HEK293 (cell line): ENCODE measurements around the gene UTP4.

ENCODE experiments used
- GLI4 ChIP-seq: fragments of 450-650 bp; formaldehyde crosslinking; IDR thresholded peaks from 2 replicates; pipeline ENCODE4 v1.5.1; 2016; ENCODE audit warnings: missing biosample characterization, missing genetic modification characterization
- ZBTB8A ChIP-seq: fragments of 450-650 bp; formaldehyde crosslinking; IDR thresholded peaks from 2 replicates; pipeline ENCODE4 v1.5.1; 2016; ENCODE audit warnings: missing biosample characterization, missing genetic modification characterization
- ZNF155 ChIP-seq: fragments of 450-650 bp; formaldehyde crosslinking; IDR thresholded peaks from 2 replicates; pipeline ENCODE4 v1.5.1; 2016; ENCODE audit warnings: missing biosample characterization, missing genetic modification characterization
- ZNF23 ChIP-seq: fragments of 450-650 bp; formaldehyde crosslinking; IDR thresholded peaks from 2 replicates; pipeline ENCODE4 v1.5.1; 2016; ENCODE audit warnings: missing biosample characterization, missing genetic modification characterization, borderline replicate concordance
- ZNF274 ChIP-seq, 2 experiments: fragments of 200-500 bp in 1 of 2; fragments of 450-650 bp in 1 of 2; sonication (Bioruptor generic) in 1 of 2; formaldehyde crosslinking in 1 of 2; IDR thresholded peaks; 2 replicates each; pipeline versions ENCODE4 v1.5.1 to v1.6.1; 2014 to 2016; ENCODE audit warnings: borderline replicate concordance in 1 of 2, inconsistent platforms in 1 of 2, low read length in 1 of 2, missing biosample characterization in 1 of 2, missing genetic modification characterization in 1 of 2
- ZNF629 ChIP-seq: fragments of 450-650 bp; formaldehyde crosslinking; IDR thresholded peaks from 2 replicates; pipeline ENCODE4 v1.5.1; 2017; ENCODE audit warnings: missing biosample characterization, missing genetic modification characterization
- ZNF658 ChIP-seq: fragments of 450-650 bp; formaldehyde crosslinking; IDR thresholded peaks from 2 replicates; pipeline ENCODE4; 2016; ENCODE audit warnings: missing biosample characterization, missing genetic modification characterization
- ZSCAN16 ChIP-seq: fragments of 450-650 bp; formaldehyde crosslinking; IDR thresholded peaks from 2 replicates; pipeline ENCODE4 v1.5.1; 2016; ENCODE audit warnings: missing biosample characterization, missing genetic modification characterization
- ZSCAN23 ChIP-seq: fragments of 450-650 bp; formaldehyde crosslinking; IDR thresholded peaks from 2 replicates; pipeline ENCODE4 v1.5.1; 2016; ENCODE audit warnings: missing biosample characterization, missing genetic modification characterization
- TF ChIP-seq, protein P1 (sequence below): fragments of 450-650 bp; formaldehyde crosslinking; IDR thresholded peaks from 2 replicates; pipeline ENCODE4 v1.5.1; 2016; ENCODE audit warnings: missing biosample characterization, missing genetic modification characterization
- TF ChIP-seq, protein P2 (sequence below): fragments of 450-650 bp; formaldehyde crosslinking; IDR thresholded peaks from 2 replicates; pipeline ENCODE4 v1.5.1; 2016; ENCODE audit warnings: missing biosample characterization, missing genetic modification characterization
- TF ChIP-seq, protein P3 (sequence below): fragments of 450-650 bp; formaldehyde crosslinking; IDR thresholded peaks from 2 replicates; pipeline ENCODE4 v1.5.1; 2016; ENCODE audit warnings: missing biosample characterization, missing genetic modification characterization
- TF ChIP-seq, protein P4 (sequence below): fragments of 450-650 bp; formaldehyde crosslinking; IDR thresholded peaks from 2 replicates; pipeline ENCODE4 v1.5.1; 2016; ENCODE audit warnings: missing biosample characterization, missing genetic modification characterization, borderline replicate concordance

DNA sequence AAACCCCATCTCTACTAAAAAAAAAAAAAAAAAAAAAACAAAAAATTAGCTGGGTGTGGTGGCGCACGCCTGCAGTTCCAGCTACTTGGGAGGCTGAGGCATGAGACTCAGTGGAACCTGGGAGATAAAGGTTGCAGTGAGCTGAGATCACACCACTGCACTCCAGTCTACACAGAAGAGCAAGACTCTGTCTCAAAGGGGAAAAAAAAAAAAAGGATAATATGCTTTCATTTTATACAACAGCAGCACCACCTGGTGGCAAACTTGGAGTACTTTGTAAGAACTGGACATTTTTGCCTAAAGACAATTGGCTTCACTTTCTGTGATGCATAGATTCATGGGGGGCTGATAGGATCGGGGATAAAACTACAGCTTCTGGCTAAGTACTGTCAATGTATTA, 8.5 kb upstream of the UTP4 start:
- TF ChIP-seq ZNF629 (no peak), ZNF155 (tag by site-specific recombination) (no peak), ZNF23 (tag by site-specific recombination) (no peak), ZBTB8A (tag by site-specific recombination) (no peak), ZSCAN16 (tag by site-specific recombination) (no peak), GLI4 (tag by site-specific recombination) (no peak), ZNF274 (IDR thresholded peaks at IDR 0.05; ENCODE audit: low read length) (no peak), ZNF274 (tag by site-specific recombination; IDR thresholded peaks at IDR 0.05; ENCODE audit: borderline replicate concordance) (no peak), ZSCAN23 (tag by site-specific recombination) (no peak), ZNF658 (no peak)
- TF ChIP-seq, protein P1, sequence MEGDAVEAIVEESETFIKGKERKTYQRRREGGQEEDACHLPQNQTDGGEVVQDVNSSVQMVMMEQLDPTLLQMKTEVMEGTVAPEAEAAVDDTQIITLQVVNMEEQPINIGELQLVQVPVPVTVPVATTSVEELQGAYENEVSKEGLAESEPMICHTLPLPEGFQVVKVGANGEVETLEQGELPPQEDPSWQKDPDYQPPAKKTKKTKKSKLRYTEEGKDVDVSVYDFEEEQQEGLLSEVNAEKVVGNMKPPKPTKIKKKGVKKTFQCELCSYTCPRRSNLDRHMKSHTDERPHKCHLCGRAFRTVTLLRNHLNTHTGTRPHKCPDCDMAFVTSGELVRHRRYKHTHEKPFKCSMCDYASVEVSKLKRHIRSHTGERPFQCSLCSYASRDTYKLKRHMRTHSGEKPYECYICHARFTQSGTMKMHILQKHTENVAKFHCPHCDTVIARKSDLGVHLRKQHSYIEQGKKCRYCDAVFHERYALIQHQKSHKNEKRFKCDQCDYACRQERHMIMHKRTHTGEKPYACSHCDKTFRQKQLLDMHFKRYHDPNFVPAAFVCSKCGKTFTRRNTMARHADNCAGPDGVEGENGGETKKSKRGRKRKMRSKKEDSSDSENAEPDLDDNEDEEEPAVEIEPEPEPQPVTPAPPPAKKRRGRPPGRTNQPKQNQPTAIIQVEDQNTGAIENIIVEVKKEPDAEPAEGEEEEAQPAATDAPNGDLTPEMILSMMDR (tag by site-specific recombination), result no peak
- TF ChIP-seq, protein P2, sequence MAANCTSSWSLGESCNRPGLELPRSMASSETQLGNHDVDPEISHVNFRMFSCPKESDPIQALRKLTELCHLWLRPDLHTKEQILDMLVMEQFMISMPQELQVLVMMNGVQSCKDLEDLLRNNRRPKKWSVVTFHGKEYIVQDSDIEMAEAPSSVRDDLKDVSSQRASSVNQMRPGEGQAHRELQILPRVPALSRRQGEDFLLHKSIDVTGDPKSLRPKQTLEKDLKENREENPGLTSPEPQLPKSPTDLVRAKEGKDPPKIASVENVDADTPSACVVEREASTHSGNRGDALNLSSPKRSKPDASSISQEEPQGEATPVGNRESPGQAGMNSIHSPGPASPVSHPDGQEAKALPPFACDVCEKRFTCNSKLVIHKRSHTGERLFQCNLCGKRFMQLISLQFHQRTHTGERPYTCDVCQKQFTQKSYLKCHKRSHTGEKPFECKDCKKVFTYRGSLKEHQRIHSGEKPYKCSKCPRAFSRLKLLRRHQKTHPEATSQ (tag by site-specific recombination), result no peak
- TF ChIP-seq, protein P3, sequence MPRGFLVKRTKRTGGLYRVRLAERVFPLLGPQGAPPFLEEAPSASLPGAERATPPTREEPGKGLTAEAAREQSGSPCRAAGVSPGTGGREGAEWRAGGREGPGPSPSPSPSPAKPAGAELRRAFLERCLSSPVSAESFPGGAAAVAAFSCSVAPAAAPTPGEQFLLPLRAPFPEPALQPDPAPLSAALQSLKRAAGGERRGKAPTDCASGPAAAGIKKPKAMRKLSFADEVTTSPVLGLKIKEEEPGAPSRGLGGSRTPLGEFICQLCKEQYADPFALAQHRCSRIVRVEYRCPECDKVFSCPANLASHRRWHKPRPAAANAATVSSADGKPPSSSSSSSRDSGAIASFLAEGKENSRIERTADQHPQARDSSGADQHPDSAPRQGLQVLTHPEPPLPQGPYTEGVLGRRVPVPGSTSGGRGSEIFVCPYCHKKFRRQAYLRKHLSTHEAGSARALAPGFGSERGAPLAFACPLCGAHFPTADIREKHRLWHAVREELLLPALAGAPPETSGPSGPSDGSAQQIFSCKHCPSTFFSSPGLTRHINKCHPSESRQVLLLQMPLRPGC (tag by site-specific recombination), result no peak
- TF ChIP-seq, protein P4, sequence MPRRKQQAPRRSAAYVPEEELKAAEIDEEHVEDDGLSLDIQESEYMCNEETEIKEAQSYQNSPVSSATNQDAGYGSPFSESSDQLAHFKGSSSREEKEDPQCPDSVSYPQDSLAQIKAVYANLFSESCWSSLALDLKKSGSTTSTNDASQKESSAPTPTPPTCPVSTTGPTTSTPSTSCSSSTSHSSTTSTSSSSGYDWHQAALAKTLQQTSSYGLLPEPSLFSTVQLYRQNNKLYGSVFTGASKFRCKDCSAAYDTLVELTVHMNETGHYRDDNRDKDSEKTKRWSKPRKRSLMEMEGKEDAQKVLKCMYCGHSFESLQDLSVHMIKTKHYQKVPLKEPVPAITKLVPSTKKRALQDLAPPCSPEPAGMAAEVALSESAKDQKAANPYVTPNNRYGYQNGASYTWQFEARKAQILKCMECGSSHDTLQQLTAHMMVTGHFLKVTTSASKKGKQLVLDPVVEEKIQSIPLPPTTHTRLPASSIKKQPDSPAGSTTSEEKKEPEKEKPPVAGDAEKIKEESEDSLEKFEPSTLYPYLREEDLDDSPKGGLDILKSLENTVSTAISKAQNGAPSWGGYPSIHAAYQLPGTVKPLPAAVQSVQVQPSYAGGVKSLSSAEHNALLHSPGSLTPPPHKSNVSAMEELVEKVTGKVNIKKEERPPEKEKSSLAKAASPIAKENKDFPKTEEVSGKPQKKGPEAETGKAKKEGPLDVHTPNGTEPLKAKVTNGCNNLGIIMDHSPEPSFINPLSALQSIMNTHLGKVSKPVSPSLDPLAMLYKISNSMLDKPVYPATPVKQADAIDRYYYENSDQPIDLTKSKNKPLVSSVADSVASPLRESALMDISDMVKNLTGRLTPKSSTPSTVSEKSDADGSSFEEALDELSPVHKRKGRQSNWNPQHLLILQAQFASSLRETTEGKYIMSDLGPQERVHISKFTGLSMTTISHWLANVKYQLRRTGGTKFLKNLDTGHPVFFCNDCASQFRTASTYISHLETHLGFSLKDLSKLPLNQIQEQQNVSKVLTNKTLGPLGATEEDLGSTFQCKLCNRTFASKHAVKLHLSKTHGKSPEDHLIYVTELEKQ (tag by site-specific recombination), result no peak
